ENCODE measurements around the gene RPS15A.
A peak's percentile ranks its signal among the peaks of the same experiment; 100 is the strongest.

RPS15A gene

DNA sequence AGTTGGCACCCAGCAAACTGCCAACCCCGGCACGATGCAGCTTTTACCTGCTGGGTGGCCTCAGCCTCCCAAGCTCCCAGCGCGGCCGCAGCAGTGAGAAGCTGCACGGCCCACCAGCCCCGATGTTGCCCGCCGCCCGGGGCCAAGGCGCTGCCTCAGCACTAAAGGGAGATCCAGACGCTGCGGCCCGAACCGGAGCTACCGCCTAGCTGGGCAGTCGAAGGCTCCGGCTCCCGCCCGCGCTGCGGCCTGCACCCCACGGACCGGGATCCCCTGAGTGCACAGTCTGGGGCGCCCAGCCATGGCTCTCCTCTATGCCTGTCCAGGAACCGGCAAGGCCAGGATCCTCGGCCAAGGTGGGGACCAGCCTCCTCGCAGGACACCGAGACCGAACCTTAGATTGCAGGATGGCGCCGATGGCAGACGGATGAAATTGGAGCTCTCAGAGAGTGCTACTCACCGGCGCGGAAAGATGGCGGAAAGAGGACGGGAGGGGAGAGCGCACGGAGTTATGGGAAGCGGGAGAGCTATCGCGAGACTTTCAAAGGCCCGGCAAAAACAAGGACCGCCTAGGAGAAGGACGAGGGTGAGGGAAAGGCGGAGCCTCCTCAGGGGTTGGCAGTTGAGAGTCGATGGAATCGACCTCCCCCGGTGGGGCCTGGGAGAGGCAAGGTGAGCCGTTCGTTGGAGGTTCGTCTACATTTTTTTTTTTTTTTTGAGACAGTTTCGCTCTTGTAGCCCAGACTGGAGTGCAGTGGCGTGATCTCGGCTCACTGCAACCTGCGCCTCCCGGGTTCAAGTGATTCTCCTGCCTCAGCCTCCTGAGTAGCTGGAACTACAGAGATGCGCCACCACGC is at the start of gene RPS15A:
Gene RPS15A, minus strand, starts transcription at position 485 of the 857 bp plus-strand sequence. CDS start 1,221 bp downstream, outside the sequence.
- DNase-seq (ENCODE audit: low read depth) = peak; percentile 89

DNA sequence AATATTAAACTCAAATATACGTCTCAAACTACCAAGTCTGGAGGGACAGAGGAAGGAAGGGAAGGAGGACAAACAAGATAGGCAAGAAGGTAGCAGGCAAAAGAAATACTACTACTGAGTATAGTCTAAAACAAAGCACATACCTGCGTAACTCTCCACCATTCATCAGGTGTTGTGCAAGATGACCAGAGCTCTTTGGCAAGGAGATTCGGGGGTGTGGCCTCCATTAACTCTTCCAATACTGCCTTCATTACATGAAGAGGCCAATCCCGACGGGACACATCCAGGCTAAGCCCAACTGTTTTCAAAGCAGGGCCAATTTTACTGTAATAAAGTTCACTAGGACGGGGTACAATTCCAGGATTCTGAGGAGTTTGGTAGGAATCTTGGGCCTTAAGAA is 49.4 kb upstream of the RPS15A start:
- no peak for DNase-seq (ENCODE audit: low read depth)

- no peak for DNase-seq (ENCODE audit: low read depth)
Measured at GRCh38 chr16:18836702-18837101, 46.6 kb upstream of the RPS15A start.

GRCh38 chr16:18834864-18835263 is 44.7 kb upstream of the RPS15A start:
- DNase-seq (ENCODE audit: low read depth) = no peak

DNA sequence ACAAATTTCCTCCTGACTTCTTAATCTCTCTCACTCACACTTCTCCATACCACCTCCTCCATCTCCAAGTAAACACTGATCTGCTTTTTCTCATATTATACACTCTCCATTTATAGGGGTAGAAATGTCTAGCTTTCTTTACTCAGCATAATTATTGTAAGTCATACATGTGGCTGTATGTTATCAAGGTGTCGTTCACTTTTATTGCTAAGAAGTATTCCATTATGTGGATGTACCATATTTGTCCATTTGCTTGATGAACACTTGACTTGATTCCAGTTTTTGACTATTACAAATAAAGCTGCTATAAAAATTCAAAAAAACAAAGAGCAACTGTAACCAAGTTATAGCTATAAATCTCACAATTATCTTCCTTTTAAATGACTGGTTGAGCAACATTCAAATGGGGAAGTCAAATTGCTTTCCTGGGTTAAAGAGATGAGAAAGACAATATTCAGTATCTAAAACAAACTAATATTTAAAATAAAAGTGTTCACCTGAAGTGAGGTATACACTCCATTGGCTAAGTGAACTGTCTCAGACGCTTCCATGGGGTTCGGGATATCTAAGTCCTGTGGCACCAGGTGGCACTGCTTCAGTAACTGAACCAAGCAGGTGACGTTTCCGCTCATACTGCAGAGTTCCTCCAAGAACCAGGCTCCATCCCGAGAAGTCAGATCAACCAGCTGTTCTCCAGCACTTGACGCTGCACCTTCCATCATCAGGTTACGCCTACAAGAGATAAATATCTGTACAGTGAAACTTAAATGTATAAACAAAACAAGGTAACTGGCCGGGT is 43.8 kb upstream of the RPS15A start:
- no peak for DNase-seq (ENCODE audit: low read depth)

- no peak for DNase-seq (ENCODE audit: low read depth)
Measured at GRCh38 chr16:18832613-18833012, 42.5 kb upstream of the RPS15A start.

DNA sequence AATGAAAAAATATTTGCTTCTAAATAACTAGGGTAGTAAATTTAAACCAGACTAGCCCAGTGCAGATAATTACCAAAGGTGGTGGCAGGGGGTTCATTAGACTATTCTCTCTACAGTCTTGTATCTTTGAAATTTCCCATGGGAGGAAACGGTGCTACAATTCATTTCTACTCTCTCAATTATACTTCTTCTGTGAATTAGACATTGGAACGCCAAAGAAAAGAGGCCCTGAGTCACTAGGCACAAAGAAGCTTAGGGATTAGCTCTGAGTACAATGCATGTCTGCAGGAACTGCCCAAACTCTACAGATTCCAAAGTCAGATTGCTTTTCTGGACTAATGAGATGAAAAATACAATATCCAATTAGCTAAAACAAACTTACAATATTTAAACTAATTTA is 41.9 kb upstream of the RPS15A start:
- no peak for DNase-seq (ENCODE audit: low read depth)

GRCh38 chr16:18829251-18829650 is 39.1 kb upstream of the RPS15A start:
- DNase-seq (ENCODE audit: low read depth) = no peak

GRCh38 chr16:18827890-18828289 is 37.8 kb upstream of the RPS15A start:
- DNase-seq (ENCODE audit: low read depth) = no peak

GRCh38 chr16:18816286-18816685 is 26.2 kb upstream of the RPS15A start:
- no peak for DNase-seq (ENCODE audit: low read depth)

- DNase-seq (ENCODE audit: low read depth) = no peak
Measured at GRCh38 chr16:18811925-18812324, 21.8 kb upstream of the RPS15A start.

DNA sequence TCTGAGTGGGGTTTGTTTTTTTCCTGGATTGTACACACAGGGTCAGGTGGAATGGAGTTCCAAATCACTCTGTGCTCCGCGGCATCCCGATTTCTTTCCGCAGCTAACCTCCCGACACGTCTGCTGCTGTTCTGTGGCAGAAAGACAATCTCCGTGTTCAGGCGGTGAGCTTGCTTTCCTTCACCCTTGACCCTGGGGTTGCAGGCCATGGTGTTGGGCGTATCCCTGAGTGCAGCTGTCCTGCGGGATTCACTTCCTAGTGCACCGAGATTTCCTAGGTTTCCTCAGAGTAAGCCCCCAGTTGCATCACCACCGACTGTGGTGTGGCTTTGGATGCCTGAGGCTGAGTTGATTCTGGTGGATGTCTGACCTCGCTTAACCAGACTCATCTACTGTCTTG is 19.0 kb upstream of the RPS15A start:
- no peak for DNase-seq (ENCODE audit: low read depth)

DNA sequence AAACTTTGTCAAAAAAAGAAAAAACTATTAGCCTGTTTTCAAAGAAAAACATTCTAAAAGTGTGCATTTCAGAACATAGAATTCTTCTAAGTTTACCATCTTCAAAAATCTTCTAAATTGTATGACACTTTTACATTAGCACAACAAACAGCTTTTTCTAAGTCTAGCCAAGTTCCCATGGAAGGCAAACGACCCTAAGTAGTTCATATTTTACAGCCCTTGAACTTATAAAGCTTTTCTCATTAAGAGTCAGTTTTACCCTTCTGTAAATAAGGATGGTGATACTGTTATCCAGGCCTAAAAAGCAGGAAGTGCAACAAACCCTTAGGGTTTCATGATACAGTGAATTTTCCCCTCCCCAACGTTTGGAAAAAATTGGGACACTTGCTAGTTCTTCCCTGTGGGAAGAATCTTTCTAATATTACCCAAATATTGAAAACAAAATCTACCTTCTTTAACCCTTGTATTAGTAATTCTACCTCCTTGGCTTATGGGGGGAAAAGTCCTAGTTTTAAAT is 15.2 kb upstream of the RPS15A start:
- DNase-seq (ENCODE audit: low read depth) = no peak

DNA sequence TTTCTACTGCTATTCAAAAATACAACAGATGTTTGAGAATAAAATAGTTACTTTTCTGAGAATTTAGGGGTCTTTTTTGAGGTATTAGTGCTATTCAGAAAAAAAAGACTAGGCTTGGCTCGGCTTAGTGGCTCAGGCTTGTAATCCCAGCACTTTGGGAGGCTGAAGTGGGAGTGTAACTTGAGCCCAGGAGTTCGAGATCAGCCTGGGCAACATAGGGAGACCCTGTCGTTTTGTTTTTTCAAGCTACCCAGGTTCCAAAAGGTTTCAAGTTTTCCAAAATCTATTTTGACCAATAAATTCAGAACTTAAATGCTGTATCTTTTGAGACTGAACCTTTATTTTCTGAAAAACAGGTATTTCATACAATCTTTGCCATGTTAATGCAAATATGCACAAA is 14.4 kb upstream of the RPS15A start:
- no peak for DNase-seq (ENCODE audit: low read depth)

DNA sequence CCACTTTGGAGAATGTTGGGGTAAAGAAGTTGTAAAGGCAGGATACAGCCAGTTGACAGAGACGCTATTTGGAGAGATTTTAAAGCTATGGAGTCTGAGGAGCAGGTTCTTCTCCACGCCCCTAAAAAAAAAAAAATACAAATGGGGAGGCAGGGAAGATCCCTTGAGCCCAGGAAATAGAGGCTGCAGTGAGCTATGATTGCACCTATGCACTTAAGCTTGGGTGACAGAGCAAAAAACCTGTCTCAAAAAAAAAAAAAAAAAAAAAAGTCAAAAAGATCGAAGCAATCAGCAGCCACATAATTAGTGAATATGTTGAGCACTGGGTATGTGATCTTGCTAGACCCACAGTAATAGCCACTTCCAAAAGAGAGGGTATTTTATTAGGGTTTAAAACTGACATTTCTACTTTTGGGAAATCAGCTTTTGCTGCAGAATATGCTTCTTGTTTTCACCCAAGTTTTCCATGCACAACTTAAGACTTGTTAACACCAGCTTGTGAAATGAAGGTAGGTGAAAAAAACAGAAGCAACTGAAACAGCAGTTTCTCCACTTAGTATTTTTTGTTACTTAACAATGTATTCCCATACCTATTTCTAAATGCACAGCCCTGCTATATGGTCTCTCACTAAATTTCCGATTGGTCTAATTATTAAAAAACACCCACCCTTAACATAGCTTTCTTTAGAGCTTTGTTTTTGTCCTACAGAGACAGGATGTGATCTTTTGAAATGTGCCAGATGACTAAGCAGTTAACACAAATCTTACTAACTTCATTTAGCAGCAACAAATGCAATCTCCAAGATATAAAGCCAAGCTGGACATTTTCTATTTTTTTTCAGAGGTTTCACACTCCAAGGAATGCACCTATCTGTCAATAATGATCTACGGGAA is 13.7 kb upstream of the RPS15A start:
- no peak for DNase-seq (ENCODE audit: low read depth)

DNA sequence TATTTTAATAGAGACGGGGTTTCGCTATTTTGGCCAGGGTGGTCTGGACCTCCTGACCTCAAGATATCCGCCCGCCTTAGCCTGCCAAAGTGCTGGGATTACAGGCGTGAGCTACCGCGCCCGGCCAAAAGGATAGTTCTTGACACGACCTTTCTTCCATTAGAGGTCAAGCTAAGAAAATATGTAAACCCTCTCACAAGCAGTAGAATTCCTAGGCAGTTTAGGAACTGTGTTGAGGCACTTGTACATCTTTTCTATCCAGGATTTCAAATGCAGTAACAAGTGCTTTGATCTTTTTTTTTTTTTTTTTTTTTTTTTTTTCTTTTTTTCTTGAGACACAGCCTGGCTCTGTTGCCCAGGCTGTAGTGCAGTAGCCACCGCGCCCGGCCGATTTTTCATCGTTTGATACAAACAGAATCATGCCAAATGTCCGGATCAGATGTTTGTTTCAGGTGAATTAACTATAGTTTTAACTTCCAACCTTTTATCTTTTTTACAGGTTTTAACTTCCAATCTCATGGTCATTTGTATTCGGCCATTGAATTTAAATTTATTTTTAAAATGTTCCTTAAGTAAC is 12.7 kb upstream of the RPS15A start:
- no peak for DNase-seq (ENCODE audit: low read depth)

DNA sequence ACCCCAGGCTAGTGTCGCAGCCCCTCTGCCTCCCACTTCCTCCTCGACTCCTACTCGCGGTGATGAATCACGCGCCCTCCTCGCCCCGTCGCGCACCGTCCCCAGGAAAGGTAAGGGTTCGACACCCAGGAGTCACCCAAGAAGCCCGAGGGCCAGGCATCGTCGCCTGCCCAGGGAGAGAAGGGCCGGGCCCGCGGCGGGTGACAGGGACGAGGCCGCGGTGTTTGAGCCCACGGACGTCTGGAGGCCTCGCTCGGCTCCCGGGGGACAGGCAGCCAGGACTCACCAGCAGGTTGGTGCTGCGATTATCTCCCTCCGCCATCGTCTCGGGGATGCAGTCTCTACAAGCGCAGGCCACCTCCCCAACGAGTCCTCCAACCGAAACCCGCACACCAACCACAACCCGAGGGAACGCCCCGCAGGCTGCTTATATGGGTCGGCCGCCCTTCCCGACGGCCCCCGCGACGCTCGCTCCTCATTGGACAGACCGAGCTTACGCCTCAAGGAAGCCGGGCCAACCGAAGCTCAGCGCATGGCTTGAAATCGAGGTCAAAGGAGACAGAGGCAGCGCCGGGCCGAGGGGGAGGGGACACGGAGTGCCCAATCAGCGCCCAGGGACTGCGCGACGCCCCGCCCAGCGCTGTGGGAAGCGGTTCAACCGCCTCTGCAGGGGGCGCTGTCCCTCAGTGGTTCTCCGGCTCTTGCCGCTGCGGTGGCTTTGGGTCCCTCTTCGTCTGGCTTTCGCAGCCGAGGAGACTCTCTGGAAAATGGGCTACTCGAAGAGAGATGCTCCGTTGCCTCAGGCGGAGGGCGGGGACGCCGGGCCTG is 11.2 kb upstream of the RPS15A start, which contains the start of gene ARL6IP1:
Gene ARL6IP1, minus strand, starts transcription at position 405 of the 828 bp plus-strand sequence. Its CDS starts 83 bp downstream, at position 322.
- DNase-seq (ENCODE audit: low read depth) = peak; percentile 98

GRCh38 chr16:18800775-18801144 is 10.6 kb upstream of the RPS15A start:
- no peak for DNase-seq (ENCODE audit: low read depth)

DNA sequence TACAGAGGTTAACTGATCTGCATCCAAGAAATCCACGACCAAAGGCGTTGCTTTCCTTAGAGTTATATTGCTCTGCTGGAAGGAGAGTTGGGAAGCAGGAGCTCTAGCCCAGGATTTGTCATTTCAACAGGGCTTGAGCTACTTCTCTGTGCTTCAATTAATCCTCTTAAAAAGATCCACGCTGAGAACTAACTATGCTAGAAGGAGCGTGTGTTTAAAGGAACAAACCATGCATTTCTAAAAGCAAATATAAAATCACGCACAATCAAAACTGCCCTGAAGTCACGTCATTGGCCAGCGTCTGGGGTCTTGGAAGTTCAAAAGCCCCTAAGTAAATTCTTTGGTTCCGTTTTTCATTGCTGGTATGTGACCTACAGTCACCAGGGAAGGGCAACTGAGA is 10.2 kb upstream of the RPS15A start:
- no peak for DNase-seq (ENCODE audit: low read depth)

GRCh38 chr16:18799500-18799899 is 9.4 kb upstream of the RPS15A start:
- DNase-seq (ENCODE audit: low read depth) = no peak

GRCh38 chr16:18797746-18798145 is 7.6 kb upstream of the RPS15A start:
- DNase-seq (ENCODE audit: low read depth) = no peak

Data from activated T-cell treated with anti-CD3 and anti-CD28 coated beads for 24 hours (primary cell).